ENCODE data around the gene JAML.
A peak's percentile ranks its signal among the peaks of the same experiment; 100 is the strongest.

JAML gene, protein sequence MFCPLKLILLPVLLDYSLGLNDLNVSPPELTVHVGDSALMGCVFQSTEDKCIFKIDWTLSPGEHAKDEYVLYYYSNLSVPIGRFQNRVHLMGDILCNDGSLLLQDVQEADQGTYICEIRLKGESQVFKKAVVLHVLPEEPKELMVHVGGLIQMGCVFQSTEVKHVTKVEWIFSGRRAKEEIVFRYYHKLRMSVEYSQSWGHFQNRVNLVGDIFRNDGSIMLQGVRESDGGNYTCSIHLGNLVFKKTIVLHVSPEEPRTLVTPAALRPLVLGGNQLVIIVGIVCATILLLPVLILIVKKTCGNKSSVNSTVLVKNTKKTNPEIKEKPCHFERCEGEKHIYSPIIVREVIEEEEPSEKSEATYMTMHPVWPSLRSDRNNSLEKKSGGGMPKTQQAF

GRCh38 chr11:118224511-118225188, at the start of gene JAML:
Gene JAML (minus strand): TSS chr11:118225011. CDS start chr11:118214866, 10,145 bp downstream.
- DNase-seq = peak; percentile 35

DNA sequence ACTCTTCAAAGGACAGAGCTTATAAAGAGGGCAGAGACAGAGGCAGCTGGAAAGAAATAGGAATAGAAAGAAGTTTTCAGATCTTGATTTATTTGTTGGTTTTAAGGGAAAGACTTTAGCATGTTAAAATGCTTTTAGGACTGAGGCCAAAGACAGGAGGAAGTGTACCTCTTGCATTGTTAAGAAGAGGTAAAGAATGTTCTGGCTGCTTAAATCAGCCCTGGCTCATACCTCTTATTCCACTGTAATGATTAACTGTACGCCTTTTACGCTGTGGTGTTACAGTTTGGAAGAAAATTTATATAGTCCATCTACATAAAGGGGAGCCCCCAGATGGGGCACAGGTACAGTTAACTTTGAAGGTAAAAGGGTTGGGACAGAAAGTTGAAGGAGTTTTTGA, 49.4 kb upstream of the JAML start:
- no peak for DNase-seq

- DNase-seq = peak; percentile 22
Measured at GRCh38 chr11:118272001-118272400, 47.2 kb upstream of the JAML start.

GRCh38 chr11:118267486-118267885, 42.7 kb upstream of the JAML start:
- no peak for DNase-seq

- no peak for DNase-seq
Measured at GRCh38 chr11:118265954-118266353, 41.1 kb upstream of the JAML start.

GRCh38 chr11:118264569-118265465, 40.0 kb upstream of the JAML start:
- DNase-seq = no peak

- DNase-seq = peak; percentile 71
Measured at GRCh38 chr11:118263695-118264568, 39.1 kb upstream of the JAML start, which contains the start of gene MPZL2. Gene MPZL2 (minus strand): TSS chr11:118264297. CDS start chr11:118264153, 144 bp downstream.

DNA sequence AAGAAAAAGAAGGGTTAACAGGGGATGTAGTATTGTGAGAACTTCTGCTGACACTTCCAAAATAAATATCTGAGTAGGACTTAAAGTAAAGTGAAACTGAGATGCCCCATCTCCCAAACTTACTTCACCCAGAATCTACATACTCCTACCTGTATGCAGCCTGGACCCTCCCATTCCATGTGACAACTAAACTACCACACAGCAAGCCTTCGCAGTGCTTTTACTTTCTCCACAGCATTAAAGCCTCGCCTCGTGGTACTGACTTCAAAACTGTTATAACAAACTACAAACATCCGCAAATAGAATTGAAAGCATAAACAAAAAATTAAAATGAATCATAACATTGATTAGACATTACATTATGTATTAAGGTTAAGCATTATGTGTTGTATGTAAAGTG, 38.3 kb upstream of the JAML start:
- DNase-seq = no peak

GRCh38 chr11:118260353-118260752, 35.5 kb upstream of the JAML start:
- no peak for DNase-seq

DNA sequence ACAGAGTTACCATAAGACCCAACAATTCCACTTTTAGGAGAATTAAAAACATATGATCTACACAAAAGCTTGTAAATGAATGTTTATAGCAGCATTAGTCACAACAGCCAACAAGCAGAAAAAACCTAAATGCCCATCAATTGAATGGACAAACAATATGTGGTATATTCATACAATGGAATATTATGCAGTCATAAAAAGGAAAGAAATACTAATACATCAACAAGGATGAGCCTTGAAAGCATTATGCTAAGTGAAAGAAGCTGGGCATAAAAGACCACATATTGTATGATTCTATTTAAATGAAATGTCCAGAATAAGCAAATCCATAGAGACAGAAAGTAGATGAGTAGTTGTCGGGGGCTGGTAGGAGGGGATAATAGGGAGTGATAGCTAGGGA, 34.3 kb upstream of the JAML start:
- DNase-seq = no peak

- DNase-seq = peak; percentile 64
Measured at GRCh38 chr11:118258410-118258809, 33.6 kb upstream of the JAML start.

DNA sequence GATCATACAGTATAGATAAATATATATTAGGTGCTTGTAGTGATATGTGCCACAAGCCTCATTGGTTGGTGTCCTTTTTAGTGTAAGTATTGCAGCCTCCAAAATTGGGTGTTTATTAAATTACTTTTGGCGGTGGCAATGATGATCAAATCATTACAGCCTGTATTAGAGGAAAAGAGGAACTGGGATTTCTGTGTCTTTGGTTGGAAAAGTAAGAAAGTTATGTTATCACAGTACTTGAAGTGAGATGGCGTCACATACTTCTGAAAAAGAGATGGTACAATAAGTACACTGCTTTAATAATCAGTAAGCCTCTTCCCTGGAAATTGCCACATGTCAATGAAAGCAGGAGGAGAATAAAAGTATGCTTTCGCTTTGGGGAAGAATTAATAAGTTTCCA, 27.9 kb upstream of the JAML start:
- DNase-seq = peak; percentile 76

DNA sequence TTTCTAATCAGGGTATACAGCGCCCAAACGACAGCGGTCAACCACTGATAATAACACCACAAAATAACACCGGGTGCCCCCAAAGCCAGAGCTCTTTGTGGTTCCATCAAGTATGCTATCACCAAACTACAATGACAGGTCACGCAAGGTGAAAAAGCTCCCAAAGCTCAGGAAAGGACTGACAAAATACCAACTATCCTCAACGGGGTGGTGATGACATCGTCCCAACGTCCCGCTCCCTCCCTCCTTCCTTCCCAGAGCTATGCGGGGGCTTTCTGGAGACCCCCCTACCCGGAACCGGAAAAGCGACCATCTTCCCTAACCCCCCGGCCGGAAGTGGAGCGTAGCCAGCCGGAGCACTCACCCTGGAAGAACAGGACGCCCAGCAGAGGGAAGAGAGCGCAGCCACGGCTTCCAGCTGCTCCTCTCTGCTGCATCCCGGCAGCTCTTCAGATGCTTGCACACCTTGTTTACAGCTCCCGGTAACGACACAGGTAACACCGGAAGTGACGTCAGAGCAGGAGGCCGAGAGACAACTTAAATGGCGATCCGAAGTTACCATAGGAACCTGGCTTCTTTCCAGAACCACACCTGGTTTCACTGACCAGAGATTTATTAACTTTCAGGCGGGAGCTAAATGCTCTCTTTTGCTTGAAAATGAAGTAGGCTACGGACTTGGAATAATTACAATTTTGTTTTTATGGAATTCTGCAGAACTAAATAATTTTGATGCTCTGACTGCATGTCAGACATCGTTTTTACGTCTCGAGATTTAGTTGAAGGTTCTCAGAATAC, 27.2 kb upstream of the JAML start, which contains the start of gene MPZL3:
Gene MPZL3 (minus strand): TSS at position 508 of the 795 bp plus-strand sequence. CDS start 71 bp downstream, at position 437.
- peak; percentile 96 for DNase-seq

GRCh38 chr11:118247041-118247440, 22.2 kb upstream of the JAML start:
- peak; percentile 24 for DNase-seq

DNA sequence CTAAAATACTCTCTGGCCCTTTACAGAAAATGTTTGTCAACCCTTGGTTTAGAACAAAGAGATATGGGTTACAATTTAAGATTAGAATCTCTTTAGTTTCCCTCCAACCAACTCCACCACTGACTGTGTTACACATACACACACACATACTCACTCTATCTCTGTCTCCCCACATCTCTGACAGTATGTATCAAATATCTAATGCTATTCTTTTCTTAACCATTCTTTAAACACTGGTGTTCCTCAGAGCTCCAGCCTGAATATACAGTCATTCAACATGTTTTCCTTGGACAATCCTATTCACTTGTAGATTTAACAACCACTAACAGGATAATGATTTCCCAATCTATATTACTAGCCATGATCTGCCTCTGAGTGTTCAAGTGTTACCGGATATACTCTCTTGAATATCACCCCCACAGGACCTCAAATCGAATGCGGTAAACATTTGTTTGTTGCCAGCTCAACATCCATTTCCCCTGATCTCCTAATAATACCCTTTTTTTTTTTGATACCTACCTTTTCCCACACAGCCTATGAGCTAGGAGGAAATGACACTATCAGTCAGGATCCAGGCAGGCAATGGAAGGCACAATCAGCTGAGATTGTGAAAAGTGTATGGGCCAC, 21.2 kb upstream of the JAML start:
- peak; percentile 50 for DNase-seq

DNA sequence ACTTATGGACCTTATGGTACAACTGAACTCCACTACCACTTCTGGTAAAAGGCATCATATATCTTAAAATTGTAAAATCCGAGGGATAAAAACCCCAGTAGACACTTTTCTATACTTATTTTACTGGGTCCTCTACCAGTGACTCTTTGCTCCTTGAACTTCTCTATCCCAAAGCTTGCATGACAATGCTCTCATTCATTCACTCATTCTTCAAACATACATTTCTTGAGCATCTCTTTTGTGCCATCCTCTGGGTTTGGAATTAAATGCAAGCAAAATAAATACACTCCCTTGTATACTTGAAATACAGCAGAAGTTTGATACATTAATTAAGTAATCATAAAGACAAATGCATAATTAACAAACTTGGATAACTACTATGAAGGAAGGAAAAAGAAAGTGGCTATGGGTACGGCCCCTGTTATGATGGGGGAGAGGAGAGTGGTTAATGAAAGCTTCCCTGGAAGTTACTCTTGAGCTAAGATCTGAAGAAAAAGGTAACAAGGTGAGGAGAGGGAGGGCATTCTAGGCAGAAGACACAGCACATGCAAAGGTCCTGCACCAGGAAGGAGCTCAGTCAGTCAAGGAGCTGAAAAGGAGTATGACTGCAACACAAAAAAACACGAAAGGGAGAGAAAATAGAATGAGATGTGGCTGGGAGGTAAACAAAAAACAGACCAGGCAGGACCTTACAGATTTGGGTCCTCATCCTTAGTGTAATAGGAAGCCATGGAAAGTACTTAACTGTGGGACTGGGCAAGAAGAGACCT, 19.4 kb upstream of the JAML start:
- peak; percentile 37 for DNase-seq

DNA sequence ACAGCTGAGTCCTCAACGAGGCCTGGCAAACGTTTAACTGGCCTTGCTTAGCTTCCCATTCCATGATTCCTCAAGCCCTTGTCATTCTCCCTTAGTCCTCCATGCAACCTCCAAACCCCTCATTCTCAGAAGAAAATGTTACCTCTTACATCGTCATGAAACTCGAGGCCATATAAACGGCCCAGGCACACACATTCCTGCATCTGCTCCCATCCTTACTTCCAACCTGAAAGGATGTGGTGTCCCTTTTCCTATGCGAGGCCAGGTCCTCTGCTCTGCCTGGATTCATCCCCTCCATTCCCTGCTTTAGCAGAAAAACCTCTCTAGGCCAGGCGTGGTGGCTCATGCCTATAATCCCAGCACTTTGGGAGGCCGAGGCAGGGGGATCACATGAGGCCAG, 18.4 kb upstream of the JAML start:
- DNase-seq = no peak

DNA sequence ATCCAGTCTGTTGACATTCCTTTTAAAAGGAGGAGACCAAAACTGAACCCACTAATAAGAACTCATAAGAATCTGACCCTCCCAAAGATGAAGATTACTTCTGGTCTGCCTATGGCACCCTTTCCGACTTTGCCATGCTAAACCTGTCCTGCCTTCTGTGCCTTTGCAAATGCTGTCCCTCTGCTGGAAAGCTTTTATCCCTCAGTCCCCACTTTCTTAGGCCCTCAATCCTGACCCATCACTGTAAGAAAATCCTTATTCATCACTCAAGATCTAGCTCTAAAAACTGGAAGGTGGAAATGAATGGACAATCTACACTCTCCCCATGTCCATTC, 16.9 kb upstream of the JAML start:
- no peak for DNase-seq

DNA sequence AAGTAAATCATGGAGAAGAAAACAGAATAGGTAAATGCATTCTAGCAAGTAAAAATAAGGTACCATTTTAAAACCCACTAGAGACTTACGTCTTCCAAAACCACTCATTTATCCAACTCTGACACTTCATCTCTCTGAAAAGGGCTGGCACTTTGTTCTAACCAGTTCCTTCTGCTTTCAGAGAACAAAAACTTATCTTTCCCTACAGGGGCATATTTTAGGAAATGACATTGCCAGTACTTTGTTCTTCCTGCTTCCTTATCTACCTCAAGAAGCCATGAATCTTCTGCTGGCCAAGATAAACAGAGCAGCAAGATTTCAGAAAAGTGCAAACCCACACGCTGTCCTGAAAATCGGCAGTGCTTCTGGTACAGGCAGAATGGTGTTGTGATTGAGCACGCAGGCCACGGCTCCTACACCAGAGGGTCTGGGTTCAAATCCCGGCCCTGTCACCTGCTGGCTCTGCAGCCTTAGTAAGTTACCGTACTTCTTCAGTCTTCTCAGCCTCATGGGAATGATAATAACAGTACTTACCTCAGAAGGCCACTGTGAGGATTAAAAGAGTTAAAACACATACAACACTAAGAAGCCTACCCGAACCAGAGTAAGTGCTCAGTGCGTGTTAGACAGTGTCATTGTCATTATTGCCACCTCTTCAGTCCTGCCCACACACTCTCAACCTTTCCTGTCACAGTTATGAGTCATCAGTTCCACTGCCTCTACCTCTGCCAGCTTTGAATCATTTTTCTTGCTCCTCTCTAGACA, 16.4 kb upstream of the JAML start:
- DNase-seq = peak; percentile 100
